ENCODE results near the gene CNTF.

DNA sequence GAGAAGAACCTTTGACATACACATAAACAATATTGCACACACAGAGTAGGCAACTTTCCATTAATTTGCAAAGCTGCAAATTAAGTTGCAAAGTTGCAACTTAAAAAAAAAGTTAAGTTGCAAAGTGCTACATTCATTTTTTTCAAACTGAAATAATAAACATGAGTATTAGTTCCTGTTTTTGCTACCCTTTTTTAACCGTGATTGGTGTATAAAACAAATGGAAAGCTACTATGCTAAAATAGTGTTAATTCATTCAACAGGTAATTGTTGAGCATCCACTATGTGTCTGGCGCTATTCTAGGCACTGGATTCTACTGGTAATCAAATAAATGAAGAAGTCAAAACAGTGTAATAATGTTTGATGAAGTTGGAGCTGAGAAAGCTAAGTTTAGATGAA, 35.5 kb upstream of the CNTF start:
- TF ChIP-seq, protein P1, sequence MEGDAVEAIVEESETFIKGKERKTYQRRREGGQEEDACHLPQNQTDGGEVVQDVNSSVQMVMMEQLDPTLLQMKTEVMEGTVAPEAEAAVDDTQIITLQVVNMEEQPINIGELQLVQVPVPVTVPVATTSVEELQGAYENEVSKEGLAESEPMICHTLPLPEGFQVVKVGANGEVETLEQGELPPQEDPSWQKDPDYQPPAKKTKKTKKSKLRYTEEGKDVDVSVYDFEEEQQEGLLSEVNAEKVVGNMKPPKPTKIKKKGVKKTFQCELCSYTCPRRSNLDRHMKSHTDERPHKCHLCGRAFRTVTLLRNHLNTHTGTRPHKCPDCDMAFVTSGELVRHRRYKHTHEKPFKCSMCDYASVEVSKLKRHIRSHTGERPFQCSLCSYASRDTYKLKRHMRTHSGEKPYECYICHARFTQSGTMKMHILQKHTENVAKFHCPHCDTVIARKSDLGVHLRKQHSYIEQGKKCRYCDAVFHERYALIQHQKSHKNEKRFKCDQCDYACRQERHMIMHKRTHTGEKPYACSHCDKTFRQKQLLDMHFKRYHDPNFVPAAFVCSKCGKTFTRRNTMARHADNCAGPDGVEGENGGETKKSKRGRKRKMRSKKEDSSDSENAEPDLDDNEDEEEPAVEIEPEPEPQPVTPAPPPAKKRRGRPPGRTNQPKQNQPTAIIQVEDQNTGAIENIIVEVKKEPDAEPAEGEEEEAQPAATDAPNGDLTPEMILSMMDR (IDR thresholded peaks at IDR 0.05), result no peak
- TF ChIP-seq POLR2A (IDR thresholded peaks at IDR 0.05), result no peak
- no peak for TF ChIP-seq POLR2AphosphoS5 (IDR thresholded peaks at IDR 0.05)
- TF ChIP-seq EP300 (IDR thresholded peaks at IDR 0.05), result no peak
